Stimulated activated CD4-positive, alpha-beta T cell treated with anti-CD3 and anti-CD28 coated beads, Interleukin-2, amount 100 ng/mL, for 24 hours (primary cell): Measurements from ENCODE around the gene PPP1CA.

ENCODE experiments used
- DNase-seq, 2 donors: peaks; one replicate each; pipeline ENCODE4 v3.0.0-alpha.2; 2020

The PPP1CA gene

DNA sequence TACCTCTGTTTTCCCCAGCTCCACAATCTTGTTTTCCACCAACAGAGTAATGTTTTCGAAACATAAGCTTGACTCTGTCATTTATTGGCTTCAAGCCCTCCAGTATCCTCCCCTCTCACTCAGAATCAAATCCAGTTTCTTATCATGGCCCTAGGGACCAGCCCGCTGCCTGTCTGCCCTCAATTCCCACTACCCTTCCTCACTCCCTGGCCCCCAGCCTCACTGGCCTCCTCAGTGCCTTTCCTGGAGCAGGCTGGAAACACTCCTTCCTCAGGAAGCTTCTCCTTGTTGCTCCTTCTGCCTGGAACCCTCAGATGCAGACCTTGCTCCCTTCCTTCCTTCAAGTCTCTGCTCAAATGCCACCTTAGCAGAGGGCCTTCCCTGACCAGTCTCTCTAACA, 52.2 kb downstream of the PPP1CA start:
- no peak for DNase-seq

DNA sequence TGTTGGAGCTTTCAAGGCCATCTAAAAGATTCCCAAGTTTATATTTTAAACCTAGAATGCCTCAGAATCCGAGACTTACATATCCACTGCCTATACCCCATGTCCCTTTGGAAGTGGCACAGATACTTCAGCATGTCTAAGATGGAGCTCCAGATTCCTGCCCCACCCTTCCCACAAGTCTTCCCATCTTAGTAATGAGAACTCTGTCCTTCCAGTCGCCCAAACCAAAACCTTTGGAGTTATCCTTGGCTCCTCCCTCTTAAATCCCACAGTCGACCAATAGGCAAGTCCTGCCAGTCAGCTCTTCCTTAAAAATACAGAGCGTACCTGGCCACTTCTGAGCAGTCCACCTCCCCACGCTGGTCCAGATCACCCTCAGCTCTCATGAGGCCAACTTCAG, 52.6 kb downstream of the PPP1CA start:
- DNase-seq, result no peak
